Brain microvascular endothelial cell (primary cell): ENCODE results near the gene EEF1G.

ENCODE experiments used
- DNase-seq: peaks from one replicate; pipeline ENCODE4 v3.0.0-alpha.2; 2020
- H3K27ac ChIP-seq: fragments of 250-450 bp; sonication (Bioruptor Pico); 2 replicates; pipeline ENCODE4 v1.5.1; 2020; ENCODE audit warnings: mild to moderate bottlenecking, moderate library complexity
- H3K27me3 ChIP-seq: fragments of 250-450 bp; sonication (Bioruptor Pico); replicated peaks from 2 replicates; pipeline ENCODE4 v1.5.1; 2020; ENCODE audit warnings: mild to moderate bottlenecking
- H3K36me3 ChIP-seq: fragments of 250-450 bp; sonication (Bioruptor Pico); replicated peaks from 2 replicates; pipeline ENCODE4 v1.5.1; 2020; ENCODE audit warnings: mild to moderate bottlenecking
- H3K4me3 ChIP-seq: 2 replicates; pipeline ENCODE4 v1.5.1; 2011; ENCODE audit warnings: low read depth, mild to moderate bottlenecking, control low read depth, low read length, moderate library complexity
- in situ Hi-C: cut with HindIII; loops from 2 replicates; pipeline ENCODE4 v1.10.0; 2017; ENCODE audit warnings: low sequenced_read_pairs, low pct_ligation_motif_present
- TF ChIP-seq, protein P1 (sequence below): IDR thresholded peaks from 2 replicates; pipeline ENCODE4 v1.5.1; 2011; ENCODE audit warnings: low read depth, mild to moderate bottlenecking, moderate library complexity, low read length, control low read depth, inconsistent platforms; ENCODE audit errors: missing control alignments

Gene EEF1G

DNA sequence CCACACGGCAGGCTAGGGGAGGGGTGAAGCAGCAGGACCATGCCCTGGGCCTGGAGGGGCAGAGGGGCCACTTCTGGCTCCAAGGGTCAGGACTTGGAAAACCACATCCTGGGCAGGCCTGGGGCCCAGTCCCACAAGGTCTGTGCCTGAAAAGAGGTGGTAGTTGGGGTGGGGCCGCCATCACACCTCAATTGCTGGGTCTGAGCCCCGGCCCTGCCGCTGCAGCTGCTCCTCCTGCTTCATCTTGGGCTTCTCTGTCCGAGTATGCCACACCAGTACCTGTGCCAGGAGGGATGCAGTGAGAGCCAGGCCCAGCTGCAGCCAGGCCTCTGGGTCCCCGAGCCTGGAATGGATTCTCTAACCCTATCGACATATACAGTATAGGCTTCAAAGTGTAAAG, 41.8 kb upstream of the EEF1G start:
- in situ Hi-C loops = no loop called here

DNA sequence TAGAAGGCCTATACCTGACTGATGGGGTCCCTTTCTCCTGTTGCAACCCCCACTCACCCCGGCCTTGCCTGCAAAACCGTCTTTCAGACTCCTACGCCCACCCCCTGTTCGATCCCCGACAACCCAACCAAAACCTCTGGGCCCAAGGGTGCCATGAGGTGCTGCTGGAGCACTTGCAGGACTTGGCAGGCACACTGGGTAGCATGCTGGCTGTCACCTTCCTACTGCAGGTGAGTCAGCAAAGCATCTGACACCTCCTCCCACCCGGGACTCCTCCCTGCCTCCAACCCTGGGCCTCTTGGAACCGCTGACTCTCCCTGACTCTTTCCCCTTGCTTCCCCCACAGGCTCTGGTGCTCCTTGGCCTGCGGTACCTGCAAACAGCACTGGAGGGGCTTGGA, 40.6 kb upstream of the EEF1G start:
- no peak overlapping the region for H3K27ac ChIP-seq
- in situ Hi-C loops = no loop called here
- TF ChIP-seq, protein P1, sequence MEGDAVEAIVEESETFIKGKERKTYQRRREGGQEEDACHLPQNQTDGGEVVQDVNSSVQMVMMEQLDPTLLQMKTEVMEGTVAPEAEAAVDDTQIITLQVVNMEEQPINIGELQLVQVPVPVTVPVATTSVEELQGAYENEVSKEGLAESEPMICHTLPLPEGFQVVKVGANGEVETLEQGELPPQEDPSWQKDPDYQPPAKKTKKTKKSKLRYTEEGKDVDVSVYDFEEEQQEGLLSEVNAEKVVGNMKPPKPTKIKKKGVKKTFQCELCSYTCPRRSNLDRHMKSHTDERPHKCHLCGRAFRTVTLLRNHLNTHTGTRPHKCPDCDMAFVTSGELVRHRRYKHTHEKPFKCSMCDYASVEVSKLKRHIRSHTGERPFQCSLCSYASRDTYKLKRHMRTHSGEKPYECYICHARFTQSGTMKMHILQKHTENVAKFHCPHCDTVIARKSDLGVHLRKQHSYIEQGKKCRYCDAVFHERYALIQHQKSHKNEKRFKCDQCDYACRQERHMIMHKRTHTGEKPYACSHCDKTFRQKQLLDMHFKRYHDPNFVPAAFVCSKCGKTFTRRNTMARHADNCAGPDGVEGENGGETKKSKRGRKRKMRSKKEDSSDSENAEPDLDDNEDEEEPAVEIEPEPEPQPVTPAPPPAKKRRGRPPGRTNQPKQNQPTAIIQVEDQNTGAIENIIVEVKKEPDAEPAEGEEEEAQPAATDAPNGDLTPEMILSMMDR = no peak
- H3K36me3 ChIP-seq = peaks cover 10% of the 10 kb centered on the region
- no peaks in the 10 kb centered on the region for H3K27me3 ChIP-seq
- H3K4me3 ChIP-seq = no peak overlapping the region
- DNase-seq = no peak

More for the DNA sequence above, 41.8 kb upstream of the EEF1G start:
- DNase-seq = no peak
- H3K27me3 ChIP-seq = no peaks in the 10 kb centered on the region
- H3K36me3 ChIP-seq = peaks cover 12% of the 10 kb centered on the region
- TF ChIP-seq, protein P1 = no peak
- no peak overlapping the region for H3K27ac ChIP-seq
- H3K4me3 ChIP-seq = no peak overlapping the region

- TF ChIP-seq, protein P1 = no peak
- in situ Hi-C loops = no loop called here
- Histone ChIP-seq H3K27me3 (no peaks in the 10 kb centered on the region), H3K4me3 (no peak overlapping the region), H3K27ac (no peak overlapping the region), H3K36me3 (peaks cover 10% of the 10 kb centered on the region)
- no peak for DNase-seq
Measured at GRCh38 chr11:62613291-62613778, 39.6 kb upstream of the EEF1G start.

DNA sequence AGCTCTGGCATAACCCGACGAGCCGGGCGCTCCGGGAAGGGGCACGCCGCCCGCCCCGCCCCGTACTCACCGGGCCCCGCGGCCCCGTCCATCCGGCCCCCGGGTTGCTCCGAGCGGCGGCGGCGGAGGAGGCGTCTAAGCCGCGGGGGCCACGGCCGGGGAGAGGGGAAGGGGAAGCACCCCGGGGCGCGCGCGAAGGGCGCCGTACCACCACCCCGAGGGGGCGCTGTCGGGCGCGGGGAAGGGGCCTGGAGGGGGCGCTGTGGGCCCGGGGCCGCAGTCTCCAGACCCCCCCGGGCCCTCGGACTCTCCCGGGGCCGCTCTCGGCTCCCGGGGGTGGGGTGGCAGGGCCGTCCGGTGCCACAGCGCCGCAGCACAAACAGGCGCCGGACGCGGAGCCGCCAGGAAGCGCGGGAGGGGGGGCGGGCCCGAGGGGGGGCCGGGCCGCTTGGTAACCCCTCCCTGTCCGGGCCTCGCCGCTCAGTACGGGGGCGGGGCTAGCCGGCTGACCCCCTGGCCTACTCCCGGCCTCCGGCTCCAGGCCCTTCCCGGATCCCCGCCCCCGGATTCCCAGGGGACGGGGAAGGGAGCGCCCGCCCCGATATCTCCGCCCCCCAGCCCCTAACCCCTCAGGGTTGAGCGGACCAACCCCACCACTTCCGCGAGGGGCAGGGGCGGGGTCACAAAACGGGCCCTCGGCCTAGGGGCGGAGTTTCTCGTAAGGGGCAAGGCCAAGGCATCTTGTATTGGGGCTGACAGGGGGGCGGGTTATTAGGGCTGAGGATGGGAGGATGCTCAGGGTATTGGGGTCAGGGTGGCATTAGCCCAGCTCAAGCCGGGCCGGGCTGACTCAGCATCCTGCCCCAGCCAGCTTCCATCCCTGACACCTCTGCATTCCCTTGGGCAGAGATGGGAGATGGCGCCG, 38.9 kb upstream of the EEF1G start, which contains the start of the genes EML3 and ROM1:
Gene EML3, minus strand, starts transcription at position 410 of the 925 bp plus-strand sequence. Its CDS starts 318 bp downstream, at position 92.
Gene ROM1, plus strand, starts transcription at position 892 of the 925 bp plus-strand sequence. Its CDS starts 25 bp downstream, at position 917.
- Histone ChIP-seq H3K4me3 (peak within 1 kb of the TSS; percentile 75), H3K36me3 (peaks cover 10% of the 10 kb centered on the region), H3K27me3 (no peaks in the 10 kb centered on the region), H3K27ac (peak within 1 kb of the TSS; percentile 42)
- DNase-seq = no peak
- TF ChIP-seq, protein P1 = peak; percentile 70
- in situ Hi-C loops = no loop called here

DNA sequence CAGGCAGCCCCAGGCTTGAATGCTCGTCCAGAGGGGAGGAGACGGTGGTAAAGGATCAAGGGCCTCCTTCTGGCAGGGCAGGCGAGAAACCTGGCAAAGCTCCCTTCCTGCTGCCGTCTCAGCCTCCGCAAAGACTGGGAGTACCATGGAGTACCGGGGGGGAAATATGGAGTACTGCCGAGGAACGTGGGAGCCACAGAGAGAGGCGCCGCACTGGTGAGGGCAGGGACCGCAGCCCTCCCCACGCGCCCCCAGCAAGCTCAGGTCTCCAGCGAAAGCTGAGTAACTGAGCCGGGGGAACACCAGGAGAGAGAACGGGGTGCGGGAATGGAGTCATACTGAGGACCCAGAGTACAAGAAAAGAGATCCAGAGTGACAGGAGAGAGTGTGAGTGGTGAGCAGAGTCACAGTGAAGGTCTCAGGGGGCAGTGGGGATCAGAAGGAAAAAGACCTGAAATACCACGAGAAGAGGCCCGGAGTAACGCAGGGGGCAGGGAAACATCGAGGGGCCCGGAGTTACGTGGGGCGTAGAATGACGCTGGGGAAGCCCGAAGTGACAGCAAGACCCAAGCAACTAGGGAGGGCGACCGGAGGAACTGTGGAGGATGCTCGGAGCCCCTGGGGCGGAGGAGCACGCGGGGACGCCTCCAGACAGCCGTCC, 38.1 kb upstream of the EEF1G start:
- TF ChIP-seq, protein P1 = peak; percentile 9
- in situ Hi-C loops = no loop called here
- no peak for DNase-seq
- H3K27ac ChIP-seq = peak overlapping the region; percentile 42
- H3K36me3 ChIP-seq = peaks cover 7% of the 10 kb centered on the region
- no peaks in the 10 kb centered on the region for H3K27me3 ChIP-seq
- H3K4me3 ChIP-seq = peak overlapping the region; percentile 75
